Astrocyte (in vitro differentiated cells and primary cell): Measurements from ENCODE around the gene UGT1A4. TPM values are rescaled to one million over a fixed set of nuclear protein-coding genes. Genes with fewer than 3 reads are reported as not detected.

Source experiments
- DNase-seq: peaks from one replicate; pipeline ENCODE4 v3.0.0-alpha.2; 2010; ENCODE audit warnings: low read depth
- FAIRE-seq: peaks from 2 replicates; lab custom pipeline; 2011; peaks lifted over from hg19 to GRCh38; lab: Jason Lieb, UNC
- H2AFZ ChIP-seq: 2 replicates; pipeline ENCODE4 v1.6.0; 2012; ENCODE audit warnings: low read depth, low read length, inconsistent platforms
- H3K27ac ChIP-seq: 2 replicates; pipeline ENCODE4 v1.5.1; 2011; ENCODE audit warnings: low read depth, low read length, inconsistent platforms
- H3K27me3 ChIP-seq: 2 replicates; pipeline ENCODE4 v1.6.0; 2011; ENCODE audit warnings: low read length, inconsistent platforms; ENCODE audit not compliant: insufficient read depth
- H3K36me3 ChIP-seq: 2 replicates; pipeline ENCODE4 v1.5.1; 2011; ENCODE audit warnings: low read length, inconsistent platforms; ENCODE audit not compliant: insufficient read depth
- H3K4me1 ChIP-seq: 2 replicates; pipeline ENCODE4 v1.5.1; 2011; ENCODE audit warnings: low read length, inconsistent platforms; ENCODE audit not compliant: insufficient read depth
- H3K4me2 ChIP-seq: 2 replicates; pipeline ENCODE4 v1.6.0; 2012; ENCODE audit warnings: low read length, inconsistent platforms
- H3K4me3 ChIP-seq: 2 replicates; pipeline ENCODE4 v1.5.1; 2011; ENCODE audit warnings: low read depth, mild to moderate bottlenecking, low read length, inconsistent platforms; ENCODE audit not compliant: insufficient read depth
- H3K79me2 ChIP-seq: 2 replicates; pipeline ENCODE4 v1.6.0; 2012; ENCODE audit warnings: mild to moderate bottlenecking, low read length, inconsistent platforms; ENCODE audit not compliant: insufficient read depth
- H3K9ac ChIP-seq: 2 replicates; pipeline ENCODE4 v1.6.0; 2012; ENCODE audit warnings: mild to moderate bottlenecking, low read length, inconsistent platforms
- H3K9me3 ChIP-seq: 2 replicates; pipeline ENCODE4 v1.5.1; 2012; ENCODE audit warnings: low read depth, mild to moderate bottlenecking, low read length, inconsistent platforms; ENCODE audit not compliant: insufficient read depth
- H4K20me1 ChIP-seq: 2 replicates; pipeline ENCODE4 v1.6.0; 2012; ENCODE audit warnings: low read length, inconsistent platforms; ENCODE audit not compliant: insufficient read depth
- H3K27ac Mint-ChIP-seq: one replicate; pipeline ENCODE4 v1.8.0; 2021; ENCODE audit warnings: mild to moderate bottlenecking, mixed read lengths; ENCODE audit not compliant: unreplicated experiment
- H3K27me3 Mint-ChIP-seq: one replicate; pipeline ENCODE4 v1.8.0; 2021; ENCODE audit warnings: low read depth, mixed read lengths; ENCODE audit not compliant: unreplicated experiment
- H3K36me3 Mint-ChIP-seq: one replicate; pipeline ENCODE4 v1.8.0; 2021; ENCODE audit warnings: low read depth, mixed read lengths; ENCODE audit not compliant: unreplicated experiment
- H3K4me1 Mint-ChIP-seq: one replicate; pipeline ENCODE4 v1.8.0; 2021; ENCODE audit warnings: low read depth, mixed read lengths; ENCODE audit not compliant: unreplicated experiment
- H3K4me3 Mint-ChIP-seq: one replicate; pipeline ENCODE4 v1.8.0; 2021; ENCODE audit warnings: mild to moderate bottlenecking, moderate library complexity, mixed read lengths; ENCODE audit not compliant: unreplicated experiment
- H3K9me3 Mint-ChIP-seq: one replicate; pipeline ENCODE4 v1.8.0; 2021; ENCODE audit warnings: mild to moderate bottlenecking, mixed read lengths; ENCODE audit not compliant: unreplicated experiment
- CTCF ChIP-seq: IDR thresholded peaks from 2 replicates; pipeline ENCODE4 v1.5.1; 2011; ENCODE audit warnings: low read depth, mild to moderate bottlenecking, inconsistent platforms, low read length, moderate library complexity; ENCODE audit not compliant: insufficient read depth
- EZH2 ChIP-seq: IDR thresholded peaks from 2 replicates; pipeline ENCODE4 v1.6.1; 2012; ENCODE audit warnings: mild to moderate bottlenecking, low read length, inconsistent platforms; ENCODE audit not compliant: insufficient read depth
- total RNA-seq: library from RNA; stranded (reverse); gene quantifications from 2 replicates; pipeline ENCODE4 v1.2.1, GENCODE V29; 2021

Gene UGT1A4
- total RNA-seq, 1 donor from 2014 or later, result not detected

- no peak for TF ChIP-seq EZH2
- TF ChIP-seq CTCF, result no peak
- H3K27me3 ChIP-seq, result no peaks in the 10 kb centered on the region
- Mint-ChIP-seq H3K27ac (no peak overlapping the region), H3K36me3 (no peaks in the 10 kb centered on the region), H3K4me1 (no peaks in the 10 kb centered on the region), H3K9me3 (peaks cover 7% of the 10 kb centered on the region), H3K27me3 (peaks cover 28% of the 10 kb centered on the region), H3K4me3 (no peak overlapping the region)
- no peak overlapping the region for H3K9ac ChIP-seq
- no peaks in the 10 kb centered on the region for H3K36me3 ChIP-seq
- H4K20me1 ChIP-seq, result no peaks in the 10 kb centered on the region
- no peak overlapping the region for H3K4me3 ChIP-seq
- FAIRE-seq (no peak), DNase-seq (no peak)
- H3K9me3 ChIP-seq, result peaks cover 3% of the 10 kb centered on the region
- H2AFZ ChIP-seq, result no peak overlapping the region
- H3K4me1 ChIP-seq, result no peaks in the 10 kb centered on the region
- no peak overlapping the region for H3K4me2 ChIP-seq
- H3K27ac ChIP-seq, result no peak overlapping the region
- no peaks in the 10 kb centered on the region for H3K79me2 ChIP-seq
These were observed 77.2 kb downstream of the UGT1A4 start for GRCh38 chr2:233795735-233796171.

DNA sequence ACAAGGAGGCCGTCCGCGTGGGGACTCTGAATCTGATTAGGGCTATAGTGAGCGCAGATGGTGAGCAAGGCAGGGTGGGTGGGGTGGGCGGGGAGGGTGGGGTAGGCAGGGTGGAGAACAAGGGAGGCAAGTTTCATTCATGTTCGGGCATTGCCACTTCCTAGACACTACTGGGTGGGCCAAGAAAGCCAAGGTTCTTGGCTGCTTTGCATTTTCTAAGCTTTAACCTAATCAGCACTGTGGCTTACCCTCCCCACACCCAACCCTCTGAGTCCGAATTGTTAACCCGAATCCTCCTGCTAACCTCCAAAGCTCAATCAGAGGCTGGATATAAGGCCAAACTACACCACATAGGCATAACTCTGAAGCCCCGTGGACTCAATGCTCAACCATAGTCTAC, 77.7 kb downstream of the UGT1A4 start:
- peaks cover 3% of the 10 kb centered on the region for H3K4me1 Mint-ChIP-seq
- H3K9ac ChIP-seq, result no peak overlapping the region
- no peak for FAIRE-seq
- no peak overlapping the region for H3K4me3 Mint-ChIP-seq
- no peak for TF ChIP-seq CTCF
- TF ChIP-seq EZH2, result no peak
- H3K27ac ChIP-seq, result no peak overlapping the region
- H3K9me3 Mint-ChIP-seq, result peaks cover 7% of the 10 kb centered on the region
- H3K27me3 Mint-ChIP-seq, result peaks cover 23% of the 10 kb centered on the region
- no peaks in the 10 kb centered on the region for H3K36me3 Mint-ChIP-seq
- no peaks in the 10 kb centered on the region for H3K79me2 ChIP-seq
- H3K4me2 ChIP-seq, result no peak overlapping the region
- H3K27me3 ChIP-seq, result no peaks in the 10 kb centered on the region
- H3K27ac Mint-ChIP-seq, result no peak overlapping the region
- H3K4me1 ChIP-seq, result peaks cover under 1% of the 10 kb centered on the region
- no peak overlapping the region for H2AFZ ChIP-seq
- no peak for DNase-seq
- H3K9me3 ChIP-seq, result peaks cover 3% of the 10 kb centered on the region
- no peak overlapping the region for H3K4me3 ChIP-seq
- H3K36me3 ChIP-seq, result no peaks in the 10 kb centered on the region
- no peaks in the 10 kb centered on the region for H4K20me1 ChIP-seq

DNA sequence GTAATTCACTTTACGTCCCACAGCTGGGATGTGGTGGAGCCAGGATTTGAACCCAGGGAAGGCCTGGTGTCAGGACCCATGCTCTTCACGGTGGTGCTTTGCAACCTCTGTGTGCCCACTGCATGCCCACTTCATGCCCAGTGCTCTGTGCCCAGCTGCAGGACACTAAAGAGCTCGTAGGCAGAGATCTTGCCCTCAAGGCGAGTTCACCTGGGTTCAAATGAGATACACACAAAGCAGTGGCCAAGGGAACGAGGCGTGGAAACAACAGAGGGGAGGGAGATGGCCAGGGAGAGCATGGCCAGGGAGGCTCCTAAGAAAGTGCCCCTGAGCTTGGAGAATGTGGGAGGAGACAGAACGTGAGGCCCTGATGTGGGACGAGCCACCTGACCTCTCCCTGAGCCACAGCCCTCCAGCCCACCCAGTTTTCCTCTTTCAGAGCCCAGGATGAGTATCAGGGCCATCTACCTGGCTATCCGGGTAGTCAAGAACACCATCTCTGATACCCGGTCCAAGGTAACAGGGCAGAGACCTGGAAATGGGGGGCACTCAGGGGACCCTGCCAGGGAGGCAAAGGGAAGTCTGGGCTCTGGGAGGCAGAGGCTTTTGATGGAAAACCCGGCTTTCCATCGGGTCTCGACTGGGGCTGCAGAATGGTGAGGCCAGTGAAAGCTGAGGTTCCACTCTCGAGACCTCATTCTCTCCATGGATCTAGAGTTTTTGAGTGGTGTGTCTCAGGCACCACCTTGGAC, 80.0 kb downstream of the UGT1A4 start:
- H3K9ac ChIP-seq, result no peak overlapping the region
- peaks cover 4% of the 10 kb centered on the region for H3K9me3 Mint-ChIP-seq
- H3K36me3 ChIP-seq, result no peaks in the 10 kb centered on the region
- no peaks in the 10 kb centered on the region for H3K36me3 Mint-ChIP-seq
- H3K9me3 ChIP-seq, result no peaks in the 10 kb centered on the region
- no peaks in the 10 kb centered on the region for H4K20me1 ChIP-seq
- peaks cover 28% of the 10 kb centered on the region for H3K27me3 Mint-ChIP-seq
- TF ChIP-seq CTCF (no peak), EZH2 (no peak)
- H3K27ac ChIP-seq, result no peak overlapping the region
- no peak overlapping the region for H3K27ac Mint-ChIP-seq
- DNase-seq, result no peak
- peaks cover 5% of the 10 kb centered on the region for H3K4me1 ChIP-seq
- H3K4me3 ChIP-seq, result no peak overlapping the region
- H3K4me1 Mint-ChIP-seq, result peaks cover 4% of the 10 kb centered on the region
- no peak for FAIRE-seq
- H3K27me3 ChIP-seq, result no peaks in the 10 kb centered on the region
- no peaks in the 10 kb centered on the region for H3K79me2 ChIP-seq
- H2AFZ ChIP-seq, result no peak overlapping the region
- H3K4me2 ChIP-seq, result no peak overlapping the region
- no peak overlapping the region for H3K4me3 Mint-ChIP-seq
